Lower leg skin (tissue), 3 donors: ENCODE results near the gene TMEM213.

Source experiments
- POLR2A ChIP-seq, 2 donors: fragments of 450-650 bp; IDR thresholded peaks; one replicate each; pipeline ENCODE4 v1.6.1; 2016 to 2017; ENCODE audit warnings: antibody characterized with exemption in 2 of 2, mild to moderate bottlenecking in 1 of 2, moderate library complexity in 1 of 2
- TF ChIP-seq, protein P1 (sequence below), 3 donors: fragments of 450-650 bp; IDR thresholded peaks; one replicate each; pipeline ENCODE4 v1.5.1; 2016; ENCODE audit warnings: antibody characterized with exemption in 3 of 3, mild to moderate bottlenecking in 3 of 3, moderate library complexity in 2 of 3

DNA sequence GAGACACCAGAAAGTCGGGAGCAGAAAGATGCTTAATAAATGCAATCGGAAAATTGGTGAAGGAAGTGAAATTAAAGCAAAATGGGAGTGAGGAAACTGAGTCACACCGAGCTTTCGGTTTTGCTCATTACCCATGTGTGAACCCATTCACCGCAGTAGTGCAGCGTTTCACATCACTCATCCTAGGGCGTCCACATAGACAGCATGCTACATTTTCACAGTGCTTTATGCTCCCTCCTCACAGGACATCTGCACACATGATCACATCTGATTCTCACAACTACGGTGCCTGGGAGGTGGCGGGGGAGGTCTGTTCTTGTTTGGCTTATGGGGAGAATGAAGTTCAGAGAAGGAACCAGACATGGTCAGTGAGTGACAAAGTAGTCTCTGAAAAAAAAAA, 36.8 kb downstream of the TMEM213 start:
- TF ChIP-seq, protein P1, sequence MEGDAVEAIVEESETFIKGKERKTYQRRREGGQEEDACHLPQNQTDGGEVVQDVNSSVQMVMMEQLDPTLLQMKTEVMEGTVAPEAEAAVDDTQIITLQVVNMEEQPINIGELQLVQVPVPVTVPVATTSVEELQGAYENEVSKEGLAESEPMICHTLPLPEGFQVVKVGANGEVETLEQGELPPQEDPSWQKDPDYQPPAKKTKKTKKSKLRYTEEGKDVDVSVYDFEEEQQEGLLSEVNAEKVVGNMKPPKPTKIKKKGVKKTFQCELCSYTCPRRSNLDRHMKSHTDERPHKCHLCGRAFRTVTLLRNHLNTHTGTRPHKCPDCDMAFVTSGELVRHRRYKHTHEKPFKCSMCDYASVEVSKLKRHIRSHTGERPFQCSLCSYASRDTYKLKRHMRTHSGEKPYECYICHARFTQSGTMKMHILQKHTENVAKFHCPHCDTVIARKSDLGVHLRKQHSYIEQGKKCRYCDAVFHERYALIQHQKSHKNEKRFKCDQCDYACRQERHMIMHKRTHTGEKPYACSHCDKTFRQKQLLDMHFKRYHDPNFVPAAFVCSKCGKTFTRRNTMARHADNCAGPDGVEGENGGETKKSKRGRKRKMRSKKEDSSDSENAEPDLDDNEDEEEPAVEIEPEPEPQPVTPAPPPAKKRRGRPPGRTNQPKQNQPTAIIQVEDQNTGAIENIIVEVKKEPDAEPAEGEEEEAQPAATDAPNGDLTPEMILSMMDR (IDR thresholded peaks at IDR 0.05), result no peak
- no peak for TF ChIP-seq POLR2A (IDR thresholded peaks at IDR 0.05)
